Osteocyte (in vitro differentiated cells): ENCODE results near the gene AATF. TPM values are rescaled to one million over a fixed set of nuclear protein-coding genes. Genes with fewer than 3 reads are reported as not detected.

ENCODE experiments used
- DNase-seq: peaks from one replicate; pipeline ENCODE4 v3.0.0; 2021; ENCODE audit warnings: mixed read lengths; ENCODE audit not compliant: unreplicated experiment; ENCODE audit errors: extremely low spot score
- H3K27ac Mint-ChIP-seq: one replicate; pipeline ENCODE4 v1.8.0; 2021; ENCODE audit warnings: mild to moderate bottlenecking, mixed read lengths; ENCODE audit not compliant: unreplicated experiment
- H3K27me3 Mint-ChIP-seq: one replicate; pipeline ENCODE4 v1.8.0; 2021; ENCODE audit warnings: mixed read lengths; ENCODE audit not compliant: unreplicated experiment
- H3K36me3 Mint-ChIP-seq: one replicate; pipeline ENCODE4 v1.8.0; 2021; ENCODE audit warnings: mixed read lengths; ENCODE audit not compliant: unreplicated experiment
- H3K4me1 Mint-ChIP-seq: one replicate; pipeline ENCODE4 v1.8.0; 2021; ENCODE audit warnings: mixed read lengths; ENCODE audit not compliant: unreplicated experiment
- H3K4me3 Mint-ChIP-seq: one replicate; pipeline ENCODE4 v1.8.0; 2021; ENCODE audit warnings: mild to moderate bottlenecking, moderate library complexity, mixed read lengths; ENCODE audit not compliant: unreplicated experiment
- H3K9me3 Mint-ChIP-seq: one replicate; pipeline ENCODE4 v1.8.0; 2021; ENCODE audit warnings: mixed read lengths; ENCODE audit not compliant: unreplicated experiment
- total RNA-seq: library from RNA; stranded (reverse); gene quantifications from 2 replicates; pipeline ENCODE4 v1.2.1, GENCODE V29; 2021
- TF ChIP-seq, protein P1 (sequence below): fragments of 200-600 bp; sonication (generic); IDR thresholded peaks from 2 replicates; pipeline ENCODE4 v1.5.0; 2021; ENCODE audit warnings: antibody characterized with exemption, mild to moderate bottlenecking, moderate library complexity

AATF gene
- total RNA-seq, 1 donor from 2014 or later, result 39.6 TPM

- no peak for DNase-seq
- Mint-ChIP-seq H3K9me3 (no peaks in the 10 kb centered on the region), H3K27ac (no peak overlapping the region), H3K27me3 (no peaks in the 10 kb centered on the region), H3K4me1 (peaks cover 30% of the 10 kb centered on the region), H3K36me3 (peaks cover 26% of the 10 kb centered on the region), H3K4me3 (no peak overlapping the region)
- TF ChIP-seq, protein P1, sequence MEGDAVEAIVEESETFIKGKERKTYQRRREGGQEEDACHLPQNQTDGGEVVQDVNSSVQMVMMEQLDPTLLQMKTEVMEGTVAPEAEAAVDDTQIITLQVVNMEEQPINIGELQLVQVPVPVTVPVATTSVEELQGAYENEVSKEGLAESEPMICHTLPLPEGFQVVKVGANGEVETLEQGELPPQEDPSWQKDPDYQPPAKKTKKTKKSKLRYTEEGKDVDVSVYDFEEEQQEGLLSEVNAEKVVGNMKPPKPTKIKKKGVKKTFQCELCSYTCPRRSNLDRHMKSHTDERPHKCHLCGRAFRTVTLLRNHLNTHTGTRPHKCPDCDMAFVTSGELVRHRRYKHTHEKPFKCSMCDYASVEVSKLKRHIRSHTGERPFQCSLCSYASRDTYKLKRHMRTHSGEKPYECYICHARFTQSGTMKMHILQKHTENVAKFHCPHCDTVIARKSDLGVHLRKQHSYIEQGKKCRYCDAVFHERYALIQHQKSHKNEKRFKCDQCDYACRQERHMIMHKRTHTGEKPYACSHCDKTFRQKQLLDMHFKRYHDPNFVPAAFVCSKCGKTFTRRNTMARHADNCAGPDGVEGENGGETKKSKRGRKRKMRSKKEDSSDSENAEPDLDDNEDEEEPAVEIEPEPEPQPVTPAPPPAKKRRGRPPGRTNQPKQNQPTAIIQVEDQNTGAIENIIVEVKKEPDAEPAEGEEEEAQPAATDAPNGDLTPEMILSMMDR, result no peak
Observed at GRCh38 chr17:36983618-36984017, 34.9 kb downstream of the AATF start.

GRCh38 chr17:36989173-36989572 lies 40.4 kb downstream of the AATF start:
- H3K4me3 Mint-ChIP-seq, result no peak overlapping the region
- no peaks in the 10 kb centered on the region for H3K4me1 Mint-ChIP-seq
- TF ChIP-seq, protein P1, result no peak
- peaks cover 42% of the 10 kb centered on the region for H3K36me3 Mint-ChIP-seq
- no peak for DNase-seq
- no peaks in the 10 kb centered on the region for H3K9me3 Mint-ChIP-seq
- no peak overlapping the region for H3K27ac Mint-ChIP-seq
- no peaks in the 10 kb centered on the region for H3K27me3 Mint-ChIP-seq

DNA sequence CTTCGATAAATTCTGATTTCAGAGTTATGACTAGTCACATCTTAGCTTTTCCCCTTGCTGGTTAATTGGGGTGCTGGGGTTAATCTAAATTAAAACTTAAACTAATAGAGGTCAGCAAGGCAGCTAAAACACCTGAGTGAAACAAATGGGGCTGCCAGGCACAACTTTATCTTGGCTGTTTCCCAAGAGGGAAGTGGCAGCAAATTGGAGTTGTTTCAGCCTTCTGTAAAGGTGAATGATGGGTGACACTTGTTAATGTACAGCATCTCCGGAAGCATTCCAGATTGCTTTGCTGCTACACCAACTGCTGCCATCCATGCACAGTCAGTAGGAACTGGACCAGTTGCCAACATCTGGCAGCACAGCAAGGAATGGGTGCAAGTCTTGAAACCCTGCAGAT lies 43.9 kb downstream of the AATF start:
- Mint-ChIP-seq H3K36me3 (peaks cover 61% of the 10 kb centered on the region), H3K9me3 (peaks cover 6% of the 10 kb centered on the region), H3K4me3 (no peak overlapping the region), H3K27me3 (no peaks in the 10 kb centered on the region), H3K27ac (no peak overlapping the region), H3K4me1 (no peaks in the 10 kb centered on the region)
- TF ChIP-seq, protein P1, result no peak
- DNase-seq, result no peak

DNA sequence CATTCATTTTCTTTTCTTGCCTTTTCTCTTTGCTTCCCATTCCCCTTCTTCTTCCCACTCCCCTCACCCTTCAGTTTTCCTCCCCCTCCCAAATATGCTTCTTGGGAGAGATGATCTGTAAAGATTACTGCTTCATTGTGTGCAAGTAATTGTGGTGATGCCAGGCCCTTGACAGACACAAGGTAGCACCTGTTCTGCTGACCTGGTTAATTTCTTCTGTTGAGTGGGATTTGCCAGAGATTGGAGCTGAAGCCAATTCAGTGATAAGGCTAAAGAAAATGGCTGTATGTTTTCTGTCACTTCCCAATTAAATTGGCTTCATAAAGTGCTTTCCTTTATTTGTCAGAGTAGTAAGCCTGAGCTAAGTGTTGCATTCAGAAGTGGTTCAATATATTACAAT lies 44.5 kb downstream of the AATF start:
- no peak overlapping the region for H3K27ac Mint-ChIP-seq
- TF ChIP-seq, protein P1, result no peak
- DNase-seq, result no peak
- H3K9me3 Mint-ChIP-seq, result peaks cover 9% of the 10 kb centered on the region
- H3K36me3 Mint-ChIP-seq, result peaks cover 65% of the 10 kb centered on the region
- no peaks in the 10 kb centered on the region for H3K27me3 Mint-ChIP-seq
- no peak overlapping the region for H3K4me3 Mint-ChIP-seq
- H3K4me1 Mint-ChIP-seq, result no peaks in the 10 kb centered on the region

DNA sequence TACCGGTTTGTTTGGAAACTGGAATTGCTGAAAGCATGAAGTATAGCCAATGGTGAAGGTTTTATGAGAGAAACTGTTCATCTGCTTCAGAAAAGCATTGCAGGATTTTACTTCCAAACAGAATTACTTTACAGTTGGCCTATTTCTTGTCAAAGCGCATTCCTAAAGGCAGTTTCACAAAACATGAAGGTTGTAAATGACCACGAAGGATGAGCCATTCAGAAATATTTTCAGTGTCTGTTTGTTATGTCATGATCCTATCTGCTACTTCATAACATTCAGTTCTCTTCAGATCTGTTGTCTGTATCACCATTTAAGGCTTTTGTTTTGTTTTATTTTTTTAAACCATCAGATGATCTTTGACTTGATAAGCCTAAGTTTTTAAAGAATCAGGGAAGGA lies 45.7 kb downstream of the AATF start:
- DNase-seq, result no peak
- Mint-ChIP-seq H3K27ac (no peak overlapping the region), H3K4me3 (no peak overlapping the region), H3K27me3 (no peaks in the 10 kb centered on the region), H3K4me1 (no peaks in the 10 kb centered on the region), H3K9me3 (peaks cover 9% of the 10 kb centered on the region), H3K36me3 (peaks cover 61% of the 10 kb centered on the region)
- TF ChIP-seq, protein P1, result no peak
